GM12878 (cell line): Measurements from ENCODE around the gene FHL1.

ENCODE experiments used
- EZH2 ChIP-seq: IDR thresholded peaks from 2 replicates; pipeline ENCODE4 v1.6.1; 2012; ENCODE audit warnings: low read depth, mild to moderate bottlenecking, control low read depth, inconsistent platforms, low read length, borderline replicate concordance; ENCODE audit not compliant: control insufficient read depth
- GABPA ChIP-seq: IDR thresholded peaks from 2 replicates; pipeline ENCODE4 v1.6.1; 2014; ENCODE audit warnings: antibody characterized with exemption, low read depth, mild to moderate bottlenecking, inconsistent platforms
- NFYB ChIP-seq: IDR thresholded peaks from 2 replicates; pipeline ENCODE4 v1.6.1; 2011; ENCODE audit warnings: low read depth, mild to moderate bottlenecking, low read length, improper control_type of control experiment, moderate library complexity; ENCODE audit not compliant: insufficient read depth
- RFX5 ChIP-seq: IDR thresholded peaks from 2 replicates; pipeline ENCODE4 v1.6.1; 2011; ENCODE audit warnings: low read depth, low read length, improper control_type of control experiment
- SMC3 ChIP-seq: IDR thresholded peaks from 2 replicates; pipeline ENCODE4 v1.6.1; 2011; ENCODE audit warnings: low read length, improper control_type of control experiment, borderline replicate concordance
- SPI1 ChIP-seq: IDR thresholded peaks from 2 replicates; pipeline ENCODE4 v1.6.1; 2011; ENCODE audit warnings: low read depth, mild to moderate bottlenecking, low read length, moderate library complexity, borderline replicate concordance; ENCODE audit not compliant: insufficient read depth
- TAF1 ChIP-seq: IDR thresholded peaks from 2 replicates; pipeline ENCODE4 v1.6.1; 2011; ENCODE audit warnings: mild to moderate bottlenecking, low read depth, low read length, borderline replicate concordance
- TARDBP ChIP-seq: IDR thresholded peaks from 2 replicates; pipeline ENCODE4 v1.6.1; 2016; ENCODE audit warnings: borderline replicate concordance
- YY1 ChIP-seq: IDR thresholded peaks from 2 replicates; pipeline ENCODE4 v1.6.1; 2011; ENCODE audit warnings: low read depth, mild to moderate bottlenecking, low read length
- ZNF274 ChIP-seq: IDR thresholded peaks from one replicate; pipeline ENCODE4 v1.8.0; 2011; ENCODE audit not compliant: insufficient read length, insufficient read depth
- TF ChIP-seq, protein P1 (sequence below), 3 experiments: IDR thresholded peaks in 2 of 3; conservative IDR thresholded peaks in 1 of 3; 2 replicates each; pipeline ENCODE4 v1.5.1; 2011; ENCODE audit warnings: low read depth in 3 of 3, low read length in 3 of 3, mild to moderate bottlenecking in 3 of 3, control low read depth in 2 of 3, moderate library complexity in 2 of 3, inconsistent platforms in 1 of 3, mixed read lengths in 1 of 3; ENCODE audit not compliant: control insufficient read depth in 2 of 3, insufficient read depth in 1 of 3; ENCODE audit errors: extremely low read depth in 1 of 3
- TF ChIP-seq, protein P2 (sequence below): IDR thresholded peaks from 2 replicates; pipeline ENCODE4 v1.6.1; 2012; ENCODE audit warnings: low read depth, low read length, improper control_type of control experiment

DNA sequence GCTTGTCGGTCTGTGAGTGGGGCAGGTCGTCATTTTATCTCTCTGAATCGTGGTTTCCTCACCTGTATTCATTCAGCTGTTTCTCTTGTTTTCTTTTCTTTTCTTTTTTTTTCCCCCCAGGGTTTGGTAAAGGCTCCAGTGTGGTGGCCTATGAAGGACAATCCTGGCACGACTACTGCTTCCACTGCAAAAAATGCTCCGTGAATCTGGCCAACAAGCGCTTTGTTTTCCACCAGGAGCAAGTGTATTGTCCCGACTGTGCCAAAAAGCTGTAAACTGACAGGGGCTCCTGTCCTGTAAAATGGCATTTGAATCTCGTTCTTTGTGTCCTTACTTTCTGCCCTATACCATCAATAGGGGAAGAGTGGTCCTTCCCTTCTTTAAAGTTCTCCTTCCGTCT, 62.4 kb downstream of the FHL1 start:
- no peak for TF ChIP-seq GABPA
- TF ChIP-seq, protein P1, sequence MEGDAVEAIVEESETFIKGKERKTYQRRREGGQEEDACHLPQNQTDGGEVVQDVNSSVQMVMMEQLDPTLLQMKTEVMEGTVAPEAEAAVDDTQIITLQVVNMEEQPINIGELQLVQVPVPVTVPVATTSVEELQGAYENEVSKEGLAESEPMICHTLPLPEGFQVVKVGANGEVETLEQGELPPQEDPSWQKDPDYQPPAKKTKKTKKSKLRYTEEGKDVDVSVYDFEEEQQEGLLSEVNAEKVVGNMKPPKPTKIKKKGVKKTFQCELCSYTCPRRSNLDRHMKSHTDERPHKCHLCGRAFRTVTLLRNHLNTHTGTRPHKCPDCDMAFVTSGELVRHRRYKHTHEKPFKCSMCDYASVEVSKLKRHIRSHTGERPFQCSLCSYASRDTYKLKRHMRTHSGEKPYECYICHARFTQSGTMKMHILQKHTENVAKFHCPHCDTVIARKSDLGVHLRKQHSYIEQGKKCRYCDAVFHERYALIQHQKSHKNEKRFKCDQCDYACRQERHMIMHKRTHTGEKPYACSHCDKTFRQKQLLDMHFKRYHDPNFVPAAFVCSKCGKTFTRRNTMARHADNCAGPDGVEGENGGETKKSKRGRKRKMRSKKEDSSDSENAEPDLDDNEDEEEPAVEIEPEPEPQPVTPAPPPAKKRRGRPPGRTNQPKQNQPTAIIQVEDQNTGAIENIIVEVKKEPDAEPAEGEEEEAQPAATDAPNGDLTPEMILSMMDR (IDR thresholded peaks at IDR 0.05 in 2 of 3, conservative IDR thresholded peaks at IDR 0.05 in 1 of 3; ENCODE audit: control insufficient read depth in 2 of 3, extremely low read depth in 1 of 3, insufficient read depth in 1 of 3, low read depth in 3 of 3, low read length in 3 of 3), result no peak
- no peak for TF ChIP-seq SPI1
- no peak for TF ChIP-seq NFYB
- no peak for TF ChIP-seq ZNF274
- no peak for TF ChIP-seq TAF1
- TF ChIP-seq RFX5, result no peak
- TF ChIP-seq, protein P2, sequence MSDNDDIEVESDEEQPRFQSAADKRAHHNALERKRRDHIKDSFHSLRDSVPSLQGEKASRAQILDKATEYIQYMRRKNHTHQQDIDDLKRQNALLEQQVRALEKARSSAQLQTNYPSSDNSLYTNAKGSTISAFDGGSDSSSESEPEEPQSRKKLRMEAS, result no peak
- TF ChIP-seq YY1, result no peak
- no peak for TF ChIP-seq SMC3
- TF ChIP-seq TARDBP, result no peak
- TF ChIP-seq EZH2, result no peak
